Measurements from ENCODE around the gene NKX6-2.
"Not testable (repeated sequence)": the region's sequence is repeated elsewhere in the genome, so short reads cannot be mapped to it uniquely, and the experiment has no call there.

The NKX6-2 gene

DNA sequence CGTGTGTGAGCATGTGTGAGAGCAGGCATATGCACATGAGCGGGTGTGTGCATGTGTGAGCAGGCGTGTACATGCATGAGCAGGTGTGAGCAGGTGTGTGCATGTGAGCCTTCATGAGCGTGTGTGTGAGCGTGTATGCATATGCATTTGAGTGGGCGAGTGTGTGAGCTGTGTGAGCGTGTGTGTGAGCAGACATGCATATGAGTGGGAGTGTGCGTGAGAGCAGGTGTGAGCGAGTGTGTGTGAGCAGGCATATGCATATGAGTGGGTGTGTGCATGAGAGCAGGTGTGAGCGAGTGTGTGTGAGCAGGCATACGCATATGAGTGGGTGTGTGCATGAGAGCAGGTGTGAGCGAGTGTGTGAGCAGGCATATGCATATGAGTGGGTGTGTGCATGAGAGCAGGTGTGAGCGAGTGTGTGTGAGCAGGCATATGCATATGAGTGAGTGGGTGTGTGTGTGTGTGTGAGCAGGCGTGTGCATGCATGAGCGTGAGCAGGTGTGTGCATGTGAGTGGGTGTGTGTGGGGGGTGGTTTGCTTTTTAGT lies 30.7 kb downstream of the NKX6-2 start:
- DNase-seq (ENCODE audit: low read depth), result no peak

DNA sequence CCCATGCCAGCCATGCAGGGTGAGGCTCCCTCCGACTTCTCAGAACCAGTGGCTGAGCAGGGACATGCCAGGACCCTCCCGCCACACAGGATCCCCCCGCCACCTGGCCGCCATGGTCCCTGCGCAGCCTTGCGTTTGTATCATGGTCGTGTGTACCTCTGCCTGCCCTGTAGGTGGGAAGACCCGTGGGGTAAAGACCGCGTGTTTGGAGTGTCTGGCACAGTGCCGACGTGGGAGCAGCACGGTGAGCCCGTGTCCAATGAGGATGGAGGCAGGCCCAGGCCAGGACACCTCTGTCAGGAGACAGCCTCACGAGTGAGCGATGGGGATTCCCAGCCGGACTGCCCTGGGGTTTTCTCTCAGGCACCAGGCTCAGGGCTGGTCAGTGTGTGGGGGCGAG lies 31.9 kb downstream of the NKX6-2 start:
- DNase-seq (ENCODE audit: low read depth), result no peak

DNA sequence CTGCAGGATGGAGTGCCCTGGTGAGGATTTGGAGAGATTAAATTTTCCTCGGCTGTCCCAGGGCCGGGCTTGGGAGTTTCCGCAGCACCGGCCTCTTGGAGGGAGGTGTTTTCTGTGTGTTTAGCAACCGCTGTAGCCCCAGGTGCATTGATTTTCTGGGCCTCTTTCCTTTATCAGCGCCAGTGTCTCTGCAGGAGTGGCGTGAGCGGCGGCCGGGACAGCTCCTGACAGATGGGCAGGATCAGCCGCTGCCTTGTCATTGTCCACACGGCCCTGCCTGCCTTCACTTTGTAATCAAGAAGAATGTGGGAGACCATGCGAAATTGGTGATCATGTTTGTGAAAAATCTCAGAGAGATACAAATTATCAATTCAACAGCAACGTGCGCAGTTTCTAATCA lies 32.4 kb downstream of the NKX6-2 start:
- no peak for DNase-seq (ENCODE audit: low read depth)

DNA sequence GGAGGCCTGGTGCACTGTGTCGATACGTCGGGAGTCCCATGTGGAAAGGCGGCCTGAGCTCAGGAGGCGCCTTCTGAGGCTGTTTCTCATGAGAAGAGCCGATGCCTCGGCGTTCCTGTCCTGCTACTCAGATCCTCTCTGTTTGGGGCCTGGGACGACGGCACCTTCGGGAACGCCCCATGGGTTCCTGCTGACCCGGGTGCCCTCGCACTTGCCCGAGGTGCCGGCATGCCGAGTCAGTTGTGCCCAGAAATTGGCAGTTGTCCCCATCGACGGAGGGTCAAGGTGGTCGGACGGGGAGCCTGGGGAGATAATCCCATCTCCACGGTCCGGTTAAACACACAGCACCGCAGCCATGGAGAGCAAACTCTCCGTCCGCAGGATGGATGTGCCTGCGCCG lies 33.0 kb downstream of the NKX6-2 start:
- DNase-seq (ENCODE audit: low read depth), result no peak

DNA sequence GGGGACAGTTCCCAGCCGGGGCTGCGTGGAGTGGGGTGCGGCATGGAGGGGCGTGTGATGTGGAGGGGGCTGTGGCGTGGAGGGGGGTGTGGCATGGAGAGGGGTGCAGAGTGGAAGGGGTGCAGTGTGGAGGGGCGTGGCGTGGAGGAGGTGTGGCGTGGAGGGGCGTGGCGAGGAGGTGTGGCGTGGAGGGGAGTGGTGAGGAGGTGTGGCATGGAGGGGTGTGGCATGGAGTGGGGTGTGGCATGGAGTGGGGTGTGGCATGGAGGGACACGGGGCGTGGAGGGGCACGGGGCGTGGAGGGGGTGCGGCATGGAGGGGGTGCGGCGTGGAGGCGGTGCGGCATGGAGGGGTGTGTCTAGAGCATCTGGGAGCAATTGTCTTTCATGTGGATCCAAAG lies 33.6 kb downstream of the NKX6-2 start:
- DNase-seq (ENCODE audit: low read depth), result no peak

DNA sequence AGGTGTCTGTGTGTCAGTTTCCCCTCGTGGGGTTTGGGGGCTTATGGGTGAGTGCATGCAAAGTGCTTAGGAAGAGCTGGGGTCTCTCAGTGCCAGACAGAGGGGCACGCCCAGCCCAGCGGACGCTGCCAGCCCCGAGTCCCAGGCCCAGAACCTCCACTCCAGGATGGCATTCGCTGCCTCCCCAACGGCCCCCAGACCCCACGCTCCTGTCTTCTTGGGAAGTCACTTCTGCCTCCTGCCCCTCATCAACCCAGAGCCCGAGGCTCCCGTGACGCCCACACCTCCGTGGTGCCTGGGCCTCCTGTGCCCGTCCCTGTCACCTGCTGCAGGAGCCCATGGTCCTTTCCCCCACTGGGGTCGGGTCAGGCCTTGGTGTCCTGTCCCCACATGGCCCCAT lies 35.0 kb downstream of the NKX6-2 start:
- no peak for DNase-seq (ENCODE audit: low read depth)

DNA sequence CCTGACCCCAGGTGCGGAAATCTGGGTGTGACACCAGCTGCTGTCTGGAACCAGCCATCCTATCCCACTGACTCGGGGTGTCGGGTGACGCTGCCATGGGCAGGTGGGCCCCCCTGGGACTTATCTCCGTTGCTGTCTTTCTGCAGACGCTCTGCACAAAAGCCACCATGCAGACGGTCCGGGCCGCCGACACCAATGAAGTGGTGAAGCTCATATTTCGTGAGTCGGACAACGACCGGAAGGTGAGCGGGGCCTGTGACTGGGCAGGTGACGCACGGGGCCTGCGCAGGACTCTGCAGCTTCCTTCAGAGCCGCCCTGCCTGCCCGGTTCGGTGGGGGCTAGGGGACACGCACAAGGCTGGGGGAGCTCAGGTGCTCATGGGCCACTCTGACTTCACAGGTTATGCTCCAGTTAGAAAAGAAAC lies 36.6 kb downstream of the NKX6-2 start:
- DNase-seq (ENCODE audit: low read depth), result no peak

DNA sequence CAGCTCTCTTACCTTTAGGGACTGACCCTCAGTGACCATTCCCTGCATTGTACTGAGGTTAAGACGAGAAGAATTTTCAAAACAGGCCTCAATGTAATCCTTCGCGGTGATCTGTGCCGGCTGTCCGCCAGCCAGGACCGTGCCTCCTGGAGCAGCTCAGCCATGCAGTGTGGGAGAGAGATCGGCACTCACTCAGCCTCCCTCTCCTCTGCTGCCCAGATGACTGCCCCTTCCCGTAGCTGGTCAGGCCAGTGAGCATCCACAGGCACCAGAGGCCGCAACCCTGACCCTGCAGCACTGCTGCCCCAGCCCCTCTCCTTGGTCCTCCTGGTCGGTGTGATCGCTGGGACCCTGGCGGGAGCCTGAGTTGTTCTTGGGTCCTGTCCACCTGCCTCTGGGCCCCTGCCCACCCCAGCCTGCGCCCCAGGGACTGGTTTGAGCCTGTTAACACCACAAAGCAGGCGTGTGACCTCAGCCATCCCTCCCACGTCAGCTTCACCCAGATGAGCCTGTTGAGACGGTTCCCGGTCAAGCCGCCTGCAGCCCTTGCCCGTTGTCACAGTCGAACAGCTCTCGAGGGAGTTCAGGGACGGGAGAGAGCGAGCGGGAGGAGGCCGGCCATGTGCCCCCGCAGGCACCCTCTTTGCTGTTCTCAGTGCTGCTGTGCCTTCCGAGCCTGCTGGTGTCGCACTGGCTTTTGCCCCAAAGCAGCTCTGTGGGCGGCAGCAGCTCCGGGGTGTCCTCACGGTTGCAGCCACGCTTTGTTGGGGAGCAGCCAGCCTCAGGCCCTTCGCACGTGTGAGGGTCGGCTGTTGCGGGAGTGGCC lies 37.2 kb downstream of the NKX6-2 start:
- no peak for DNase-seq (ENCODE audit: low read depth)

DNA sequence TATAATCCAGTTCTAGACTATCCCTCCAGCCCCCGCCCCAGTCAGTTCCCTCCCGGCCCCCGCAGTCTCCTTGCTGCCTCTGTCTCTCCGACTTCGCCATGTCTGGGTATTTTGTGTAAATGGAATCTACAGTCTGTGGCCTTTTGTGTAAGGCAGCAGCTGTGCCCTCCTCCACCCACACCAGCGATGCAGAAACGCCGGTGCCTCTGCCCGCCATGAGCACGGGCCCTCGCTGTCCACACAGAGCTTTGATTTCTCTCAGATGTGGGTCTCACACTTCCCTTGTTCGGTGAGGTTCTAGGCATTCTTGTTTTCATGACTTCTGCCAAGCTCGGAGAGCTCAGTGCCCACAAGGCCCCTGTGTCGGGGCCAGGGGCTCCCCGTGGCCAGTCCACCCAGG lies 37.8 kb downstream of the NKX6-2 start:
- DNase-seq (ENCODE audit: low read depth), result no peak

DNA sequence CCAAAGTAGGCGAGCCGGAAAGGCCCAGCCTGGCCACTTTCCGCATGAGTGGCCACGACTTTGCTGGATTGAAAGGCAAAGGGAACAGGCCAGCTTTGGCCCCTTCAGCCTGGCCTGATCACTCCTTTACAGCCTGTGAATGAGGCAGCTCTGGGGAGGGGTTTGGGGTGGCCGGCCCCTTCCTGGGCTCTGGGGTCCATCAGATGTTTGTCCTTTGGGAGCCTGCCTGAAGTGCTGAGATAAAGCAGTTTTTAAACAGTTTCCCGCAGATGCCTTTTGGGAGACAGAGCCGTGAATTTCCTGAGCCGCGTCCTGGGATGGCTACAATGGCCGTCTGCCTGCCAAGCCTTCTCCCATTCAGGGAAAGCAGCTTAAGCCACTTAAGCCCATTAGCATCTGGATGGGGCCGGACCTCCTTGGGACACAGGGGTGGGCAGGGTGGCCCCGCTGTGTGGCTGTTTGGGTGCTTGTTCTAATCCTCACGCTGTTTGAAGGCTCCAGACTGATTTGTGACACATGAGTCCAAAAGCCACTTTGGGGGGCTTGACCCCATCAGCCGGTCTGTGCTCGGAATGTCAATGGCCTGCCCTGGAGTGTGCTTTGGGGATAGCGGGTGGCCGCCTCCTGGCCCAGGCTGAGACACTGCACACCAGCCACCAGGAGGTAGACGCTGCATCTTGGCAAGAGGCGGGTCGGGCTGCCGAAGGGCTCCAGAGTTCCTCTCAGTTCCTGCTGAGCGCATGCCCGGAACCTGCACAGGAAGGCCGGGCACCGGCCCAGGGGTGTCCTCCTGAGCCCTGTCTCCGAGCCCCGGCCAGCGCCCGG lies 38.9 kb downstream of the NKX6-2 start:
- DNase-seq (ENCODE audit: low read depth), result no peak

DNA sequence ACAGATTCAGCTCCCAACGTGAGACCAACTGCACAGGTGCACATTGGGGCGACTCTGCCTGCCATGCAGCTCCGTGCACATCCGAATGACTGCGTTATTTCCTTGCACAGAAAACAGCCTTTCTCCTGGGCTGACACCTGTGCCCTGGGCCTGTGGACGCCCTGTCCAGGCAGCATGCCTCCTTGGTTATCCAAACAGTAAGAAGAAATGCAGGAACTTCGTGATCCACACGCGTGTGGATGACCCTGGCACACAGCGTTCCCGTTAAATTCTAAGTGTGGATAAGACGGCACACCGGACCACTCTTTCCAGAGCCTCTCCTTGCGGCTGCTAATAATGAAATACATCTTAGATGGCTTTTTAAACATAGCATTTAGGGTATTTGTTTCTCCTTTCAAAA lies 39.6 kb downstream of the NKX6-2 start:
- DNase-seq (ENCODE audit: low read depth), result no peak

DNA sequence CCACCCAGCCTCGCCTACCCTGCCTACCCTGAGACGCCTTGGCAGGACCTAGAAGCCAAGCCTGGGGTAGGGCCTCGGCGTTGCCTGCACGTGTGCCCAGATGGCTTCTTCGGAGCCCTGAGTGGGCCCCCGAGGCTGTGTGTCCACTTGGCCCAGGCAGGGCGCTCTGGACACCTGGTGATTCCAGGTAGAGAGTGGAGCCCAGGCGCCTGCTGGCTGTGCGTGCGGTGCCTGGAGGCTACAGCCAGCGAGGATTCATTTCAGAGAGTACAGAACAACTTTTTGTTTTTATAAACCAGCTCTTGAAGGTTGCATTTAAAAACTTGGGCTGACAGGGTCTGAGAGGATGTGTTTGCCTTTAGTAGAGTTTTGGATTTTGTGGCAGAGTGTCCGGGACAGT lies 40.0 kb downstream of the NKX6-2 start:
- no peak for DNase-seq (ENCODE audit: low read depth)

DNA sequence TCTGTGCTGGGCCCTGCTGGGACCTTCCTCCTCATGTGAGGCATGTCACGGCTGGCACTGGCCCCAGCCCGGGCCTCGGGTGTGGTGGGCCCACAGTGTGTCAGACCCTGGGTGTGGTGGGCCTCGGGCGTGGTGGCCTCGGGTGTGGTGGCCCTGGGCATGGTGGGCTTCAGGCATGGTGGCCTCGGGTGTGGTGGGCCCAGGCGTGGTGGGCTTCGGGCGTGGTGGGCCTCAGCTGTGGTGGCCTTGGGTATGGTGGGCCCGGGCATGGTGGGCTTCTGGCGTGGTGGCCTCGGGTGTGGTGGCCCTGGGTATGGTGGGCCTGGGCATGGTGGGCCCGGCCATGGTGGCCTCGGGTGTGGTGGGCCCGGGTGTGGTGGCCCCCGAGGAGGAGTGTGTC lies 40.4 kb downstream of the NKX6-2 start:
- DNase-seq (ENCODE audit: low read depth), result no peak

DNA sequence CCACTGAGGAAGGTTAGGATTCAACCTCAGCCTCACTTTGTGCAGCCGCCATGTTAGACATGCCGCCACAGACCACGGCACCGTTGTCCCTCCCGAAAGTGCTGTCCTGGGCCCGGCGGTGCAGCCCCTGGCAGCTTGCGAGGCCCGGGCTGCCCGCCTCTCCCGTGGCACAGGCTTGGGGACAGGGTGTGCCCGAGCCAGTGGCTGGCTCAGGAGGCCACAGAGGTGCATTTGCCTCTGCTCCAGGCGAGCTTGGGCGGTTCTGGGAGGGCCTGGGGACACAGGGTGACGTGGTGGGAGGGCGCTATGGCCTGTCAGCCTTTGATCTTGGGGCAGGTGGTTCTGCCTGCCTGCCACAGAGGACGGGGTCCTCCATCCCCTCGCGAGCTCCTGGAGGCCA lies 41.1 kb downstream of the NKX6-2 start:
- no peak for DNase-seq (ENCODE audit: low read depth)

DNA sequence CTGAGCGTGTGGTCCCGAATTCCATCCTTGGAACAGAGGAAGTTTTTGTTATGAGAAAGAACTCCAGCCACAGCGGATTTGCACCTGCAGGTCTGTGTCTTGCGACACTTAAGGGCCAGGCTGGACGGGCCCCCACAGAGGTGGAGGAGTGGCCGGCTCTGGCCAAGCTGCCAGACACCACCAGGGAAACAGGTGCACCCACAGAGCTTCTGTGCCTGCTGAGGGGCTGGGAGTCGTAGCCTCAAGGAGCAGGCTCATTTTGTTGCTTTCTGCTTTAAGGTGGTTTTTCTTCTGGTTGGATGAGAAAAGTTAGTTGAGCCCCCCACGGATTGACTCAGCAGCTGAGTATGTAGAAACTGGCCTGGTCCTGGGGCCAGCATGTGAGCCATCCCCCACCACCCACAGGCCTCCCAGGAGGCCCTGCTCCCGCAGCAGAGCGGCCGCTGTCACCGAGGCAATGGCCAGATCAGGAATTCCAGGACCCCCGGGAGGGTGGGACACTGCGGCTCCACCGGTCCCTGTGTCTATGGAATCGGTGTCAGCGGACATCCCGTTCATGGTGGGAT lies 41.9 kb downstream of the NKX6-2 start:
- no peak for DNase-seq (ENCODE audit: low read depth)

DNA sequence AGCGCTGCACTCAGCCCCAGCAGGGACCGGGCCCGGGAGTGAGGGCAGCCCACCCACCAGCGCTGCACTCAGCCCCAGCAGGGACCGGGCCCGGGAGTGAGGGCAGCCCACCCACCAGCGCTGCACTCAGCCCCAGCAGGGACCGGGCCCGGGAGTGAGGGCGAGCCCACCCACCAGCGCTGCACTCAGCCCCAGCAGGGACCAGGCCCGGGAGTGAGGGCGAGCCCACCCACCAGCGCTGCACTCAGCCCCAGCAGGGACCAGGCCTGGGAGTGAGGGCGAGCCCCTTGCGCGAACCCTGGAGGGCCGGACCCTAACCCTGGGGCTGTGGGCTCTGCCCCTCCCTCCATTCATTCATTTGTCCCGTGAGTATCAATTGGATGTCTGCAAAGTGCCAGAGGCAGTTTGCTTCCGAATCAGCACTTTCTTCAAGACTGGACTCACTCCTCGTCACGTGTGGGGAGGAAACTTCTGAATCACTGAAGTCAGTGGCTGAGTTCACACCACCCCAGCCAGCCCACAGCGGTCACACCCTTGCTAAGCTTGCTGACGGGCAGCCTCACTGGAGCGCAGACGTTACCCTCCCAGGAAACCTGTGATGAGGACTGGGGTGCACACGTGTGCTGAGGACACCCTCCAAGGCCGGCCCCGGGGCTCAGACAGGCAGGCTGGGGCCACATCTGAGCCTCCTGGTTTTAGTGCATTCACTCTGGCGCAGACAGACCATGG lies 42.6 kb downstream of the NKX6-2 start:
- not testable (repeated sequence) for DNase-seq (ENCODE audit: low read depth)

DNA sequence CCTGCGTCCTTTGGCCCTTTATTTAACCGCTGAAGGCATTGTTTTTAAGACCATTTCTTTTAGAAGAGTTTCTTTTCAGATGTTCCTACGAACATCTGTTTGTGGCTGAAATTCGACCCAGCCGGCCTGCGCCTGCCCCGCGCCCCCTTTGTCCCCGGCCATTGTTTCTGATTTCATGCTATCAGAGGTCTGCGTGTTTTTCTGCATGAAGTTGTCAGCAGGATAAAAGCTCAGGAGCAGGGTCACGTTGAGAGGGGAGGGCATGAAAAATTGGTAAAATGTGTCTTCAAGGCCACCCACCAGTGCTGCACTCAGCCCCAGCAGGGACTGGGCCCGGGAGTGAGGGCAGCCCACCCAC lies 43.1 kb downstream of the NKX6-2 start:
- DNase-seq (ENCODE audit: low read depth), result no peak

DNA sequence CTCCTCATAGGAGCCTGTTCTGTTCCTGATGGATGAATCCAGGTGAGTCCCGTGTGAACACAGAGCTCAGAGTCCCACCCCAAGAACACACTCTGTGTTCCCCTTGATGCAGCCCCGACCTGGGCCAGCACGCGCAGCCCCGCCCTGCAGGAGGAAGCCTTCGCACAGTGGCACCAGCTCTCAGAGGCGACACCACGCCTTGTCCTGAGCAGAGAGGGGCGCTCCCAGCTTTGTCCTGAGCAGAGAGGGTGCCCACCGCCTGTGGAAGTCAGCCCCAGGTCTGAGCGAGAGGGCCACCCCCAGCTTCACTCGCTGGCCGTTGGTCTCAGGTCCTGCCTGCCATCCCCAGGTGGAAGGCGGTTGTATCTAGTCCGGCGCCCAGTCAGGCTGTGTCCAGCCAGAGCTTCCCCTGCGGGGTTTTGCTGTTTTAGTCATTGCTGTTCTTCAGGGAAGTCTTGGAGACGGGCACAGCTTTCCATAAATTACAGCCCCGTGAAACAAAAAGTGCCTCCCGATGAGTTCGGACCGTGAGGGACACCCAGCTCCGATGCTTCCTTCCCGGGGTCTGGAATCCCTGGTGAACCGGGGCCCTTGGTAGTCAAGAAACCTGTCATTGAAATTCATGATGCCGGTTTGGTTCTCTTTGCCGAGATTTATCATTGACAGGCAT lies 43.6 kb downstream of the NKX6-2 start:
- no peak for DNase-seq (ENCODE audit: low read depth)

DNA sequence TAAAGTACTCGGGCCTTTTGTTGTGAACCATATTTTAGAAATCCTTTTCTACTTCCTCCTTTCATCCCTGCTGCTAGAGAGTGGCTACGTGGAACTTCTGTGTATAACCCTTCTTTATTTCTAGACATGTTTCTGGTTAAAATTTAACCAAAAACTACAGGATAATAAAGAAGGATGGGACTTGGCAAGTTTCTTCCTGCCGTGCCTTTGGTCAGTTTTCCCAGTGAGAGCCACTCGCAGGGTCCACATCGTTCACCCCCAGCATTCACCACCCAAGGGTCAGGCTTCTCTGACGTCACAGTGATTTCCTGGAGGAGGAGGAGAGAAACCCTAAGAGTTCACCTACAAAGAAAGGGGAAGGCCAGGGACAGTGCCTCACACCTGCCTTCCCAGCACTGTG lies 45.4 kb downstream of the NKX6-2 start:
- no peak for DNase-seq (ENCODE audit: low read depth)

DNA sequence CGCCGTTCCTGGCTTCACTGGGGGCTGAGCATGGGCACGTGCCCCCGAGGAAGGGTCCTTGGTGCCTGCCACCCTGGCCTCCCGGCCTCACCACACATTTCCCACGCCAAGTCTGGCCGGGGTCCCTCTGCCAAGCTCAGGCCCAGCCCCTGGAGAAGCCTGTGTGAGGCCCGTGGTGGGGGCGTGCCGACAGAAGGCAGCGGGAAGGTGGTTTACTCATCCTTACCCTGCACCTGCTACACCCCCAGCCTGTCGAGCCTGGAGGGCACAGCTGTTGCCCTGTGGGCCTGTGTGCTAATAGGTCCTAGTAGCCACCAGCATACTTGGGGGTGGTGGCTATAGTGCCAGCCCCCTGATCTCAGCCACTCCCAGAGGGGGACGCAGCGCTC lies 46.7 kb downstream of the NKX6-2 start:
- no peak for DNase-seq (ENCODE audit: low read depth)

DNA sequence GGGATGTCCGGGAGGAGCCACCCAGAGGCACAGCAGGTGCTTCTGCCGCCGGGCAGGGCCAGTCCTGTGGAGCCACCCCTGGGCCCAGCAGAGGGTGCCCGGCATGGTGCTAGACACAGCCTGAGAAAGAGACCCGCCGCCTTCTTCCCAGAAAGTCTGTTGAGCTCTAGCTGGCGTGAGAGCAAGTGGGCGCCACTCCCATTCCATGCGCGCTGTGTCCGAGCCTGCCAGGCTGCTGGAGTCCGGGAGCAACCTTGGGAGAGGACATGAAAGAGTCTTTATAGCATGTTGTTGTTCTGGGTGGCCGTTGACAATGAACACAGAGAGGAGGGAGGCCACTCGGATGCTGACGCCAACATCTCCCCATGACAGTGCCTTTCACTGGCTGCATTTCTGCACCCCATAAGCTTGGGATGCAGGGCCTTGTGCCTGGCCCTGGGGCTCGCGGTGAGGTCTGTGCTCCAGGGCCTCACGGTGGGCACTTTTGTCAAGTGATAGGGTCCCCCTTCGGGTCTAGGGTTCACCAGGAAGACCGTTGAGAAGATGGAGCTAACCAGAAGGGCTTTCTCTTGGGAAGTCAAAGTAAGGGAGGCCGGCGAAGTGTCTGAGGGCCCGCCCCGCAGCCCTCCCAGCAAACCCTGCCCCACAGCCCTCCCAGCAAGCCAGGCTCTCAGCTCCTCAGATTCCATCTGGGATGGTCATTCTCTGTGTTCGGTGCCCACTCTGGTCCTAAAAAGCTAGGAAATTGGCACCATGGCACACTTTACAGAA lies 47.3 kb downstream of the NKX6-2 start:
- no peak for DNase-seq (ENCODE audit: low read depth)

Data from T follicular helper cell (primary cell).